ENCODE measurements around the gene RAMP2. TPM values are rescaled to one million over a fixed set of nuclear protein-coding genes. Genes with fewer than 3 reads are reported as not detected.

RAMP2 gene
- total and polyA plus RNA-seq, 2 of the 13 experiments (the other 11 are each of a cell fraction or from before 2014, with no cell fraction given): 1.4 to 5.2 TPM

GRCh38 chr17:42782166-42783061 lies 21.4 kb downstream of the RAMP2 start:
- Histone ChIP-seq H2AFZ (ENCODE audit: low read length) (no peak overlapping the region), H3K4me3 (replicated peaks in 1 of 3; ENCODE audit: insufficient read depth in 1 of 3, low read depth in 2 of 3, low read length in 3 of 3) (peak overlapping the region; percentile 87 to 99 (median 92)), H3K27ac (ENCODE audit: extremely low read length, insufficient read depth, low read length) (no peak overlapping the region), H4K20me1 (ENCODE audit: insufficient read depth, low read length) (peaks cover 4% of the 10 kb centered on the region; the same call in 1 of the 2 replicates), H3K36me3 (replicated peaks in 1 of 2; ENCODE audit: control insufficient read depth in 1 of 2, insufficient read depth in 2 of 2, low read length in 2 of 2) (peaks cover 24 to 35% of the 10 kb centered on the region in 2 experiments; a peak in 4 of 5 replicates), H3K4me1 (ENCODE audit: insufficient read depth, low read length) (peaks cover 44% of the 10 kb centered on the region), H3K9ac (ENCODE audit: insufficient read depth, low read depth, low read length) (peak overlapping the region; percentile 95), H3K4me2 (ENCODE audit: low read depth, low read length) (peak overlapping the region; percentile 99), H3K9me3 (ENCODE audit: low read length) (no peaks in the 10 kb centered on the region), H3K27me3 (ENCODE audit: control insufficient read depth in 1 of 2, insufficient read depth in 2 of 2, low read length in 2 of 2) (no peaks in the 10 kb centered on the region; a peak in 1 of 5 replicates), H3K79me2 (ENCODE audit: insufficient read depth, low read length) (peaks cover 26% of the 10 kb centered on the region)
- peak; percentile 52 for DNase-seq (ENCODE audit: low spot score)
- intact Hi-C loops (cut with micrococcal nuclease; ENCODE audit: unreplicated experiment): no loop called here
- in situ Hi-C loops (cut with HindIII; ENCODE audit: extremely low pct_ligation_motif_present, low pct_unique_long_range_greater_than_20kb): no loop called here
- peak; percentile 7 for ATAC-seq
- FAIRE-seq: no peak
- WGBS (ENCODE audit: low lambda C conversion rate): 69% methylated on average over 28 of the region's 29 CpGs
- POLR2A ChIA-PET: interaction anchor here (0.9 to 8.4 kb wide), 10 partner anchors 9 to 216 kb away, joined by 3 to 278 read pairs (median 24); partner anchors contain the start of genes BECN1, CNTD1, COA3 and PSME3
- no TSS peak for BruUV-seq (replicated peaks)
- CTCF ChIA-PET (ENCODE audit: low intra/inter-chr PET ratio, low total read pairs): no interaction called here
- TF ChIP-seq HNF1B (CRISPR knock-in tag; IDR thresholded peaks at IDR 0.05): no peak
- no peak for TF ChIP-seq ZBTB42 (CRISPR knock-in tag; IDR thresholded peaks at IDR 0.05)
- peak; percentile 20; the same call in 1 of the 2 replicates for TF ChIP-seq RAD21 (CRISPR knock-in tag; IDR thresholded peaks at IDR 0.05)
- no peak for TF ChIP-seq ZNF260 (CRISPR knock-in tag; IDR thresholded peaks at IDR 0.05; ENCODE audit: borderline replicate concordance, low read depth)
- 0 out of 2 replicates have a peak, but pooled peaks have one; percentile 28 for TF ChIP-seq ZFX (CRISPR knock-in tag; IDR thresholded peaks at IDR 0.05; ENCODE audit: low read depth)
- TF ChIP-seq KDM3A (CRISPR knock-in tag; IDR thresholded peaks at IDR 0.05; ENCODE audit: low read depth): no peak
- peak; percentile 90 for TF ChIP-seq PATZ1 (CRISPR knock-in tag; IDR thresholded peaks at IDR 0.05)
- TF ChIP-seq MAZ (IDR thresholded peaks at IDR 0.05; ENCODE audit: borderline replicate concordance, low read depth, low read length): no peak
- TF ChIP-seq MAZ (CRISPR knock-in tag; IDR thresholded peaks at IDR 0.05; ENCODE audit: low read depth): peak; percentile 62; the same call in 1 of the 2 replicates
- TF ChIP-seq SRY (CRISPR knock-in tag; IDR thresholded peaks at IDR 0.05): no peak
- peak; percentile 78 for TF ChIP-seq AGO2 (optimal IDR thresholded peaks at IDR 0.05; ENCODE audit: low read depth, low read length)
- TF ChIP-seq HNRNPL (IDR thresholded peaks at IDR 0.05; ENCODE audit: low read depth, low read length): peak; percentile 96
- peak in 1 of 2 experiments; percentile 16; a peak in 2 of 4 replicates for TF ChIP-seq POLR2A (IDR thresholded peaks at IDR 0.05; ENCODE audit: insufficient read depth in 1 of 2, low read depth in 2 of 2, low read length in 2 of 2)
- TF ChIP-seq, protein P1, sequence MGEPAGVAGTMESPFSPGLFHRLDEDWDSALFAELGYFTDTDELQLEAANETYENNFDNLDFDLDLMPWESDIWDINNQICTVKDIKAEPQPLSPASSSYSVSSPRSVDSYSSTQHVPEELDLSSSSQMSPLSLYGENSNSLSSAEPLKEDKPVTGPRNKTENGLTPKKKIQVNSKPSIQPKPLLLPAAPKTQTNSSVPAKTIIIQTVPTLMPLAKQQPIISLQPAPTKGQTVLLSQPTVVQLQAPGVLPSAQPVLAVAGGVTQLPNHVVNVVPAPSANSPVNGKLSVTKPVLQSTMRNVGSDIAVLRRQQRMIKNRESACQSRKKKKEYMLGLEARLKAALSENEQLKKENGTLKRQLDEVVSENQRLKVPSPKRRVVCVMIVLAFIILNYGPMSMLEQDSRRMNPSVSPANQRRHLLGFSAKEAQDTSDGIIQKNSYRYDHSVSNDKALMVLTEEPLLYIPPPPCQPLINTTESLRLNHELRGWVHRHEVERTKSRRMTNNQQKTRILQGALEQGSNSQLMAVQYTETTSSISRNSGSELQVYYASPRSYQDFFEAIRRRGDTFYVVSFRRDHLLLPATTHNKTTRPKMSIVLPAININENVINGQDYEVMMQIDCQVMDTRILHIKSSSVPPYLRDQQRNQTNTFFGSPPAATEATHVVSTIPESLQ (CRISPR knock-in tag; conservative IDR thresholded peaks at IDR 0.05): no peak
- TF ChIP-seq, protein P2, sequence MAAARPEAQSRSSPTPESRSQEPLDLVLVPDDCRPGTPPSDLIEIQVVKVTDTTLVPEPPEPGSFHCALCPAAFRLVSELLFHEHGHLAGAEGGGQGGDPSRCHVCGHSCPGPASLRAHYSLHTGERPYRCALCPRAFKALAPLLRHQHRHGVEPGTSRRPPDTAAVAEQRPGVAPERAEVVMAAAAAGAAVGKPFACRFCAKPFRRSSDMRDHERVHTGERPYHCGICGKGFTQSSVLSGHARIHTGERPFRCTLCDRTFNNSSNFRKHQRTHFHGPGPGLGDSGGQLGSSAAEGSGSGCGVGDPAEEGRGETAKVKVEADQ (CRISPR knock-in tag; IDR thresholded peaks at IDR 0.05; ENCODE audit: borderline replicate concordance): no peak
- TF ChIP-seq ATAD3A (CRISPR knock-in tag; IDR thresholded peaks at IDR 0.05): no peak
